ENCODE results near the gene GHRL.

Gene GHRL

GRCh38 chr3:10315771-10316344 lies 23.1 kb upstream of the GHRL start:
- H3K27me3 ChIP-seq (ENCODE audit: control insufficient read depth, low read length), result no peaks in the 10 kb centered on the region
- no peak overlapping the region for H3K4me3 ChIP-seq (ENCODE audit: low read length)
- H3K36me3 ChIP-seq (ENCODE audit: control insufficient read depth, low read length), result peaks cover 77% of the 10 kb centered on the region
- H3K9me3 ChIP-seq (ENCODE audit: control insufficient read depth, insufficient read depth, low read length), result no peaks in the 10 kb centered on the region
- H3K9me2 ChIP-seq (replicated peaks; ENCODE audit: control insufficient read depth, low read length), result no peaks in the 10 kb centered on the region
- TF ChIP-seq EZH2phosphoT487 (IDR thresholded peaks at IDR 0.05; ENCODE audit: borderline replicate concordance, low read length) (no peak), CTCF (IDR thresholded peaks at IDR 0.05; ENCODE audit: low read depth, low read length, poor library complexity, severe bottlenecking) (no peak)
- peaks cover 35% of the 10 kb centered on the region for H3K79me2 ChIP-seq (ENCODE audit: control insufficient read depth, low read length)
- H3K4me2 ChIP-seq (ENCODE audit: low read length), result no peak overlapping the region
- 0 out of 2 replicates have a peak, but pooled peaks cover 8% of the 10 kb centered on the region for H4K20me1 ChIP-seq (ENCODE audit: control insufficient read depth, insufficient read depth, low read depth, low read length)
- no peaks in the 10 kb centered on the region; the same call in 1 of the 2 replicates for H3F3A ChIP-seq (ENCODE audit: control insufficient read depth, insufficient read depth)
- peaks cover 10% of the 10 kb centered on the region for H3K4me1 ChIP-seq (ENCODE audit: control insufficient read depth, low read length)
- no peak overlapping the region for H3K27ac ChIP-seq (ENCODE audit: low read depth, low read length)

- Histone ChIP-seq H3K27ac (ENCODE audit: low read depth, low read length) (no peak overlapping the region), H4K20me1 (ENCODE audit: control insufficient read depth, insufficient read depth, low read depth, low read length) (0 out of 2 replicates have a peak, but pooled peaks cover 4% of the 10 kb centered on the region), H3K4me2 (ENCODE audit: low read length) (no peak overlapping the region), H3K27me3 (ENCODE audit: control insufficient read depth, low read length) (no peaks in the 10 kb centered on the region), H3K36me3 (ENCODE audit: control insufficient read depth, low read length) (peaks cover 81% of the 10 kb centered on the region), H3K9me3 (ENCODE audit: control insufficient read depth, insufficient read depth, low read length) (no peaks in the 10 kb centered on the region), H3F3A (ENCODE audit: control insufficient read depth, insufficient read depth) (no peaks in the 10 kb centered on the region; the same call in 1 of the 2 replicates), H3K4me1 (ENCODE audit: control insufficient read depth, low read length) (peaks cover 8% of the 10 kb centered on the region), H3K4me3 (ENCODE audit: low read length) (no peak overlapping the region), H3K9me2 (replicated peaks; ENCODE audit: control insufficient read depth, low read length) (no peaks in the 10 kb centered on the region), H3K79me2 (ENCODE audit: control insufficient read depth, low read length) (peaks cover 27% of the 10 kb centered on the region)
- TF ChIP-seq EZH2phosphoT487 (IDR thresholded peaks at IDR 0.05; ENCODE audit: borderline replicate concordance, low read length) (no peak), CTCF (IDR thresholded peaks at IDR 0.05; ENCODE audit: low read depth, low read length, poor library complexity, severe bottlenecking) (no peak)
Observed at GRCh38 chr3:10315101-10315500, 22.4 kb upstream of the GHRL start.

- Histone ChIP-seq H3K36me3 (ENCODE audit: control insufficient read depth, low read length) (peaks cover 79% of the 10 kb centered on the region), H3K9me3 (ENCODE audit: control insufficient read depth, insufficient read depth, low read length) (no peaks in the 10 kb centered on the region), H4K20me1 (ENCODE audit: control insufficient read depth, insufficient read depth, low read depth, low read length) (0 out of 2 replicates have a peak, but pooled peaks cover 4% of the 10 kb centered on the region)
Observed at GRCh38 chr3:10312861-10313260, 20.1 kb upstream of the GHRL start.

More at GRCh38 chr3:10312861-10313260, 20.1 kb upstream of the GHRL start:
- Histone ChIP-seq H3K27me3 (ENCODE audit: control insufficient read depth, low read length) (no peaks in the 10 kb centered on the region), H3K79me2 (ENCODE audit: control insufficient read depth, low read length) (peaks cover 5% of the 10 kb centered on the region), H3F3A (ENCODE audit: control insufficient read depth, insufficient read depth) (peaks cover 4% of the 10 kb centered on the region), H3K4me3 (ENCODE audit: low read length) (no peak overlapping the region), H3K9me2 (replicated peaks; ENCODE audit: control insufficient read depth, low read length) (no peaks in the 10 kb centered on the region), H3K27ac (ENCODE audit: low read depth, low read length) (no peak overlapping the region), H3K4me1 (ENCODE audit: control insufficient read depth, low read length) (no peaks in the 10 kb centered on the region), H3K4me2 (ENCODE audit: low read length) (no peak overlapping the region)
- TF ChIP-seq CTCF (IDR thresholded peaks at IDR 0.05; ENCODE audit: low read depth, low read length, poor library complexity, severe bottlenecking) (no peak), EZH2phosphoT487 (IDR thresholded peaks at IDR 0.05; ENCODE audit: borderline replicate concordance, low read length) (no peak)
